Cardiac fibroblast (primary cell): ENCODE results near the gene RHOH.

Source experiments
- DNase-seq, 2 donors: peaks; one replicate each; pipeline versions ENCODE4 v3.0.0 to v3.0.0-alpha.2; 2010; ENCODE audit warnings: low read depth in 2 of 2
- H3K4me3 ChIP-seq, 2 donors: replicated peaks in 1 of 2; 1 replicate in 1 of 2; 2 replicates in 1 of 2; pipeline ENCODE4 v1.5.1; 2011; ENCODE audit warnings: low read depth in 2 of 2, low read length in 2 of 2, mild to moderate bottlenecking in 2 of 2, moderate library complexity in 1 of 2
- TF ChIP-seq, protein P1 (sequence below): IDR thresholded peaks from one replicate; pipeline ENCODE4 v1.5.1; 2011; ENCODE audit warnings: low read depth, mild to moderate bottlenecking, low read length, inconsistent platforms

RHOH gene

DNA sequence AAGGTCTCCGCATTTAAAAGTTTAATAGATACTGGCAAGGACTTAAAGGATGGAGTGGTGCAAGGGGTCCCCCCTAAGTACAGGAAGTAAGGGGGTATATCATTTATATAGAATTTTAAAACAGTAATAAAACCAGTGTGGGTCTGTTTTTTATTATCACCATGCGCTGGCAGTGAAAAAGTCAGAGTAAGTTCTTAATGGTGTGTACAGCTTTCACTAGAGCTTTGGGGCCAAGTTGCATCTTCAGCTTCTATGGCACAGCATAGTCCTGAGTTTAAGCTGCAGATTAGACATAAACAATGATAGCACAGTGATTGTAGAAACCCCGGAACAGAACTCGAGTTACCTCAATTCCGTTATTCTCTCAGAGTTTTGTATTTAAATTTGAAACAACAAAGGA lies 27.6 kb downstream of the RHOH start:
- H3K4me3 ChIP-seq = no peak overlapping the region
- TF ChIP-seq, protein P1, sequence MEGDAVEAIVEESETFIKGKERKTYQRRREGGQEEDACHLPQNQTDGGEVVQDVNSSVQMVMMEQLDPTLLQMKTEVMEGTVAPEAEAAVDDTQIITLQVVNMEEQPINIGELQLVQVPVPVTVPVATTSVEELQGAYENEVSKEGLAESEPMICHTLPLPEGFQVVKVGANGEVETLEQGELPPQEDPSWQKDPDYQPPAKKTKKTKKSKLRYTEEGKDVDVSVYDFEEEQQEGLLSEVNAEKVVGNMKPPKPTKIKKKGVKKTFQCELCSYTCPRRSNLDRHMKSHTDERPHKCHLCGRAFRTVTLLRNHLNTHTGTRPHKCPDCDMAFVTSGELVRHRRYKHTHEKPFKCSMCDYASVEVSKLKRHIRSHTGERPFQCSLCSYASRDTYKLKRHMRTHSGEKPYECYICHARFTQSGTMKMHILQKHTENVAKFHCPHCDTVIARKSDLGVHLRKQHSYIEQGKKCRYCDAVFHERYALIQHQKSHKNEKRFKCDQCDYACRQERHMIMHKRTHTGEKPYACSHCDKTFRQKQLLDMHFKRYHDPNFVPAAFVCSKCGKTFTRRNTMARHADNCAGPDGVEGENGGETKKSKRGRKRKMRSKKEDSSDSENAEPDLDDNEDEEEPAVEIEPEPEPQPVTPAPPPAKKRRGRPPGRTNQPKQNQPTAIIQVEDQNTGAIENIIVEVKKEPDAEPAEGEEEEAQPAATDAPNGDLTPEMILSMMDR = no peak
- no peak for DNase-seq

GRCh38 chr4:40225497-40225896 lies 28.7 kb downstream of the RHOH start:
- no peak for DNase-seq
- no peak overlapping the region for H3K4me3 ChIP-seq
- TF ChIP-seq, protein P1 = no peak

DNA sequence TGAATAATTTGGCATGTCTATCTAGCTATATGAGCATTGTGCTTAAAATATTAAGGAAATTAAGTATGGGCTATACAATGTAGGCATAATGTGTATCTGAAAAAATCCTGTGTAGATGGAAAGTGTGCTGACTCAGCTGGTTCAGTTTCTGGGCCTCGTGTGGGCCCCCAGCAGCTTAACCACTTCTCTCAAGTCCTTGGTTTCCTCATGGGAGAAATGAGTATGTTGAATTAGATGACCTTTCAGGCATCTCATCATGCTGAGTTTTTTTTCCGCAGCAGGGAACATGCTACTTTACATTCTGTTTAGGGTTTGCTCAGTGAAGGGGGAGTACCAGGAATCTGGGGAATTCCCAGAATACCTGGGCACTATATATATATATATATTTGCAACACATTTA lies 30.5 kb downstream of the RHOH start:
- TF ChIP-seq, protein P1 = no peak
- no peak for DNase-seq
- no peak overlapping the region for H3K4me3 ChIP-seq

- peak in 1 of 2 donors; percentile 31 for DNase-seq
- TF ChIP-seq, protein P1 = peak; percentile 40
- no peak overlapping the region for H3K4me3 ChIP-seq
These were observed 31.9 kb downstream of the RHOH start for GRCh38 chr4:40228497-40229365.

DNA sequence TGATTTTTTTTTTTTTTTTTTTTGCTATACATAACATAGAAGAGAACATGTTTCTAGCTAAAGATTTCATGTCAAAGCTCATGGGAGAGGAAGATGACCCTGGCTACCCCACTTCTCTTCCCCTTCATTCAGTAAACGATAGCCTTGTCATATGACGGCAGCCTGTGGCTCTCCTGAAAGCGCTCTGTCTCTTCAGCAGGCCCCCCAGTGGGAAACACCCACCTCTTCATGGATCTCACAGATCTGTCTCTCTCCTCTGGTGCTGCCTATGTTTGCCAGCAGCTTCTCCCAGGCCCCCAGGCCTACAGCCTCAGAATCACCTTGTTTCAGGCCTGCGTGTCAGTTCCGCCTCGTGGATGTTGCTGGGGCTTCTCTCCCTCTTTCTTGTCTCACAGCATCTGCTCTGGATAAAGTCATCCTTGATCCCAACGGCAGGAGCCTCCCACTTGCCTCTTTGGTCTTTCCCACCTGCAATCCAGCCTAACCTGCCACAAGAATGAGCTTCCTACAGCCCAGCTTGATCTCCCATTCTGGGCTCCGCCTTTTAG lies 34.6 kb downstream of the RHOH start:
- no peak overlapping the region for H3K4me3 ChIP-seq
- no peak for DNase-seq
- TF ChIP-seq, protein P1 = no peak

DNA sequence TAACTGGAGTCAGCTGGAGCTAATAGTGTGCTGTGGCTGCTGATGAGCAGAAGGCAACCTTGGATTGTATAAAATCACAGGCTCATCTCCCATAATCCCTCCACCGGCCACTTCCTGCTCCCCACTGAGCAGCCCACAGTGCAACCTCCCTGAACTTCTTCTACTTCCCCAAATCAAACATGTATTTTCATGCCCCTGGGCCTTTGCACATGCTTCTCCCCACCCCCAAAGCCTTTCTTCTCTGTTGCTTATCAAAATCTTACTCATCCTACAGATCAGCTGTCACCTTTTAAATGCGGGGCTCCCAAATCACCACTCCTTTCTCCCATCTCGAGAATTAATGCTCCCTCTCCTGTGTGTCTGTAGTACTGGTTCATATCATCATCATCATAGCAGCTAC lies 35.8 kb downstream of the RHOH start:
- no peak for DNase-seq
- TF ChIP-seq, protein P1 = no peak
- no peak overlapping the region for H3K4me3 ChIP-seq
